ENCODE data around the gene PROM1. TPM values are rescaled to one million over a fixed set of nuclear protein-coding genes. Genes with fewer than 3 reads are reported as not detected.
A peak's percentile ranks its signal among the peaks of the same experiment; 100 is the strongest.

PROM1 gene
- total RNA-seq, 1 experiment from 2014 or later = 17.7 TPM

DNA sequence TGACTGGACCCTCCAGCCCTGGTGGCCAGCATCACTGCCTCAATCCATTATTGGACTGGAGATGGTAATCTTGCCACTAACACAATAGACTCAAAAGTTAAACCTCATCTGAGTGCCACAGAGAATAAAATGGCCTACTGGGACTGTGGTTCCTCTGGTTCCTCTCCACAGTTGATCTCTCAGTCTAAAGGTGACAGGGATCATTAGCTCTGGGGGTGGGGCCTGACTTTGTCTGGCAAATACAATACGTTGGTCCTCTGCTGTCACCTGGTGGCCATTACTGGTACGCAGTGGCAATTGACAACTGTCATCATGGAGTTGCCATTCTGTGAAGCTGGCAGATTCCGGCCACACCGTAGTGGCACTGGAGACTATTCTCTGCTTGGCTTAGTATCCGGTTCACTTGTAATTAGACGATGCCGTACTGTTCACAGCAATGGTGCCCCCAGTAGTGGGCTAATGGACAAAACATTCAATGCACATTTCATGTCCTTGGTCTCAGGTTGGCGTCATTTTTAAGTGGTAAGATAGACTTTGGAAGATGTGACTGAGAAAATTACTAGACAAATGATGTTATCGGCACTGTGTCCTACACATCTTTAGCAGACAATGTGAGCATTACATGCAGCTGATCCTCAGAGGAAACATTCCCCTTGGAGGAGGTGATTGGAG lies 127.5 kb downstream of the PROM1 start:
- H3K27ac ChIP-seq (ENCODE audit: low read depth, low read length) = no peak overlapping the region
- intact Hi-C loops (cut with micrococcal nuclease) = loop anchor here (1.0 kb wide), 4 partner anchors 74 to 477 kb away; no protein-coding TSS in a partner anchor
- no peaks in the 10 kb centered on the region for H3K27me3 ChIP-seq (ENCODE audit: insufficient read depth, low read length)
- H4K20me1 ChIP-seq (ENCODE audit: insufficient read depth) = no peaks in the 10 kb centered on the region
- no TSS peak for BruUV-seq (replicated peaks)
- ChIA-PET POLR2A (interaction anchor here (0.5 to 1.6 kb wide), 5 partner anchors 50 to 477 kb away, joined by 3 to 19 read pairs (median 5); no protein-coding TSS in a partner anchor), RAD21 (ENCODE audit: low non-redundant PET in 1 of 2, low total read pairs in 2 of 2, uncharacterized antibody in 2 of 2, unreplicated experiment in 2 of 2) (interaction anchor here (0.5 to 2.0 kb wide), 18 partner anchors 44 to 477 kb away, joined by 3 to 72 read pairs (median 4); no protein-coding TSS in a partner anchor), CTCF (interaction anchor here (0.6 to 2.4 kb wide), 31 partner anchors 9 to 484 kb away, joined by 3 to 261 read pairs (median 4); partner anchors contain the start of gene FGFBP1)
- TF ChIP-seq TCF7L2 (IDR thresholded peaks at IDR 0.05; ENCODE audit: borderline replicate concordance, extremely low read depth, insufficient read depth, insufficient read length) = peak; percentile 7
- TF ChIP-seq YY1 (IDR thresholded peaks at IDR 0.05; ENCODE audit: extremely low read depth, insufficient replicate concordance, low read depth, low read length) = peak; percentile 47
- no peak for TF ChIP-seq CEBPB (IDR thresholded peaks at IDR 0.05; ENCODE audit: low read depth)
- TF ChIP-seq CTCF (IDR thresholded peaks at IDR 0.05 in 2 of 3, conservative IDR thresholded peaks at IDR 0.05 in 1 of 3; ENCODE audit: borderline replicate concordance in 1 of 3, insufficient read depth in 1 of 3, low read depth in 2 of 3, low read length in 2 of 3) = peak; percentile 92 to 97 (median 95)
- TF ChIP-seq CBX3 (IDR thresholded peaks at IDR 0.05; ENCODE audit: low read depth) = peak; percentile 70; the same call in 1 of the 2 replicates
- peak; percentile 100 for TF ChIP-seq RAD21 (IDR thresholded peaks at IDR 0.05; ENCODE audit: low read depth)
- no peaks in the 10 kb centered on the region for H3K9me2 ChIP-seq (ENCODE audit: insufficient read depth)
- H3K4me2 ChIP-seq (ENCODE audit: low read length) = peak overlapping the region; percentile 20
- peak; percentile 78 for DNase-seq (ENCODE audit: low read depth, low spot score)
- no peaks in the 10 kb centered on the region for H3K9me3 ChIP-seq (ENCODE audit: control insufficient read depth in 1 of 2, insufficient read depth in 1 of 2, low read depth in 1 of 2, low read length in 2 of 2)
- no peak overlapping the region for H3K4me3 ChIP-seq (replicated peaks in 1 of 2; ENCODE audit: low read depth in 1 of 2, low read length in 2 of 2)
- no peaks in the 10 kb centered on the region for H3K36me3 ChIP-seq (ENCODE audit: control insufficient read depth in 1 of 2, insufficient read depth in 2 of 2, low read length in 2 of 2)
- no peaks in the 10 kb centered on the region for H3K79me2 ChIP-seq (ENCODE audit: insufficient read depth, low read length)
- peak overlapping the region; percentile 24 for H2AFZ ChIP-seq (ENCODE audit: low read depth, low read length, poor library complexity, severe bottlenecking)
- ATAC-seq = peak; percentile 96
- H3K9ac ChIP-seq (ENCODE audit: low read length) = no peak overlapping the region
- H3K4me1 ChIP-seq (ENCODE audit: control insufficient read depth in 1 of 2, insufficient read depth in 2 of 2, low read length in 2 of 2) = peaks cover 0 to 7% of the 10 kb centered on the region in 2 experiments; a peak in 3 of 4 replicates

Measured in HCT116 (cell line).